SK-N-SH (cell line): ENCODE data around the gene CEP126. TPM values are rescaled to one million over a fixed set of nuclear protein-coding genes. Genes with fewer than 3 reads are reported as not detected.

Experiments
- CTCF ChIA-PET: fragments of 300-600, 350-600 bp; formaldehyde crosslinking; extraction: SDS; loops from one replicate; lab custom pipeline; 2021; lab: Yijun Ruan, JAX
- POLR2A ChIA-PET: fragments of 350-600 bp; sonication (Branson Sonifier 250); formaldehyde crosslinking; extraction: SDS; loops from one replicate; lab custom pipeline; 2020; ENCODE audit warnings: antibody characterized with exemption, inconsistent platforms; lab: Yijun Ruan, JAX
- DNase-seq: peaks from one replicate; pipeline ENCODE4 v3.0.0; 2012
- H2AFZ ChIP-seq: fragments of 200-600 bp; sonication (generic); 2 replicates; pipeline ENCODE4 v1.8.1; 2016; ENCODE audit warnings: antibody characterized with exemption, mild to moderate bottlenecking, low read depth
- H3F3A ChIP-seq: fragments of 200-600 bp; sonication (generic); replicated peaks from 2 replicates; pipeline ENCODE3; 2016; ENCODE audit warnings: antibody characterized with exemption, mild to moderate bottlenecking; ENCODE audit not compliant: insufficient read depth
- H3K27ac ChIP-seq, 2 experiments: fragments of 200-500 bp in 1 of 2; fragments of 200-600 bp in 1 of 2; sonication (Bioruptor generic) in 1 of 2; sonication (generic), shearing (Covaris generic) in 1 of 2; 2 replicates each; pipeline versions ENCODE4 v1.5.1 to v1.6.1; 2014 to 2016; ENCODE audit warnings: low read depth in 2 of 2, inconsistent platforms in 1 of 2, low read length in 1 of 2, mild to moderate bottlenecking in 1 of 2, mixed read lengths in 1 of 2
- H3K27me3 ChIP-seq: fragments of 200-600 bp; sonication (generic), shearing (Covaris generic); 2 replicates; pipeline ENCODE4 v1.6.1; 2016; ENCODE audit warnings: mixed run types; ENCODE audit not compliant: insufficient read depth
- H3K36me3 ChIP-seq, 2 experiments: fragments of 200-500 bp in 1 of 2; fragments of 200-600 bp in 1 of 2; sonication (Bioruptor generic) in 1 of 2; sonication (generic) in 1 of 2; replicated peaks in 1 of 2; 2 replicates each; pipeline versions ENCODE3 to v1.5.1; 2014 to 2016; ENCODE audit warnings: low read length in 1 of 2, mild to moderate bottlenecking in 1 of 2; ENCODE audit not compliant: insufficient read depth in 2 of 2, control insufficient read depth in 1 of 2
- H3K4me1 ChIP-seq, 2 experiments: fragments of 200-500 bp in 1 of 2; fragments of 200-600 bp in 1 of 2; sonication (Bioruptor generic) in 1 of 2; sonication (generic), shearing (Covaris generic) in 1 of 2; 2 replicates each; pipeline versions ENCODE4 v1.5.1 to v1.6.1; 2014 to 2016; ENCODE audit warnings: low read depth in 1 of 2, low read length in 1 of 2, mixed run types in 1 of 2; ENCODE audit not compliant: insufficient read depth in 2 of 2, control insufficient read depth in 1 of 2
- H3K4me2 ChIP-seq: fragments of 200-600 bp; sonication (generic), shearing (Covaris generic); 2 replicates; pipeline ENCODE4 v1.6.1; 2017; ENCODE audit warnings: mixed run types
- H3K4me3 ChIP-seq, 2 experiments: fragments of 200-500 bp in 1 of 2; fragments of 200-600 bp in 1 of 2; sonication (Bioruptor generic) in 1 of 2; sonication (generic), shearing (Covaris generic) in 1 of 2; 2 replicates each; pipeline versions ENCODE4 v1.5.1 to v1.8.1; 2014 to 2016; ENCODE audit warnings: low read depth in 2 of 2, inconsistent platforms in 1 of 2, low read length in 1 of 2, mild to moderate bottlenecking in 1 of 2, mixed read lengths in 1 of 2, moderate library complexity in 1 of 2
- H3K79me2 ChIP-seq: fragments of 200-600 bp; sonication (generic); 2 replicates; pipeline ENCODE4 v1.8.1; 2017; ENCODE audit warnings: mild to moderate bottlenecking; ENCODE audit not compliant: insufficient read depth
- H3K9ac ChIP-seq: fragments of 200-600 bp; sonication (generic); 2 replicates; pipeline ENCODE4 v1.6.1; 2017; ENCODE audit warnings: mixed run types
- H3K9me2 ChIP-seq: fragments of 200-600 bp; sonication (generic); 2 replicates; pipeline ENCODE4 v1.6.1; 2017; ENCODE audit warnings: mixed run types
- H3K9me3 ChIP-seq: fragments of 200-600 bp; sonication (generic); 2 replicates; pipeline ENCODE4 v1.6.1; 2017; ENCODE audit warnings: mixed run types, mild to moderate bottlenecking, moderate library complexity
- H4K20me1 ChIP-seq: fragments of 200-600 bp; sonication (generic); 2 replicates; pipeline ENCODE4 v1.6.1; 2017; ENCODE audit warnings: mild to moderate bottlenecking, mixed run types; ENCODE audit not compliant: insufficient read depth
- CHD2 ChIP-seq: fragments of 150-350 bp; IDR thresholded peaks from 2 replicates; pipeline ENCODE4 v1.6.1; 2018; ENCODE audit warnings: low read length; ENCODE audit not compliant: partially characterized antibody
- ELF1 ChIP-seq: IDR thresholded peaks from 2 replicates; pipeline ENCODE4 v1.4.0; 2012
- EP300 ChIP-seq, 2 experiments: IDR thresholded peaks; 2 replicates each; pipeline versions ENCODE4 v1.4.0 to v1.6.1; 2012; ENCODE audit warnings: borderline replicate concordance in 1 of 2, low read depth in 1 of 2, low read length in 1 of 2
- EZH2phosphoT487 ChIP-seq: fragments of 200-600 bp; sonication (generic); IDR thresholded peaks from 2 replicates; pipeline ENCODE4 v1.6.1; 2017; ENCODE audit warnings: low read depth, mixed run types, mild to moderate bottlenecking, antibody characterized with exemption, moderate library complexity, borderline replicate concordance
- FOXJ3 ChIP-seq: sonication (generic); formaldehyde crosslinking; IDR thresholded peaks from 2 replicates; pipeline ENCODE4 v1.5.1; 2020; ENCODE audit warnings: mild to moderate bottlenecking, missing genetic modification reagents
- FOXM1 ChIP-seq: IDR thresholded peaks from 2 replicates; pipeline ENCODE4 v1.4.0; 2012; ENCODE audit warnings: low read depth, mild to moderate bottlenecking
- GABPA ChIP-seq: IDR thresholded peaks from 2 replicates; pipeline ENCODE4 v1.4.0; 2012; ENCODE audit warnings: low read depth, mild to moderate bottlenecking
- GATA2 ChIP-seq: sonication (generic); formaldehyde crosslinking; IDR thresholded peaks from 2 replicates; pipeline ENCODE4 v1.5.0; 2020; ENCODE audit warnings: mild to moderate bottlenecking, missing genetic modification reagents
- JUND ChIP-seq: IDR thresholded peaks from 2 replicates; pipeline ENCODE4 v1.4.0; 2012
- MXI1 ChIP-seq: IDR thresholded peaks from 2 replicates; pipeline ENCODE4 v1.6.1; 2012; ENCODE audit warnings: mild to moderate bottlenecking, low read depth, low read length, improper control_type of control experiment
- NFIC ChIP-seq: IDR thresholded peaks from 2 replicates; pipeline ENCODE4 v1.4.0; 2012; ENCODE audit warnings: borderline replicate concordance
- POLR2AphosphoS5 ChIP-seq: IDR thresholded peaks from 2 replicates; pipeline ENCODE4 v1.6.1; 2012; ENCODE audit warnings: low read depth, low read length
- RAD21 ChIP-seq: IDR thresholded peaks from 2 replicates; pipeline ENCODE4 v1.6.1; 2012; ENCODE audit warnings: mild to moderate bottlenecking, low read length
- RCOR1 ChIP-seq: fragments of 150-350 bp; IDR thresholded peaks from 2 replicates; pipeline ENCODE4 v1.6.1; 2017; ENCODE audit warnings: antibody characterized with exemption, low read length
- RFX5 ChIP-seq: IDR thresholded peaks from 2 replicates; pipeline ENCODE4 v1.6.1; 2012; ENCODE audit warnings: mild to moderate bottlenecking, improper control_type of control experiment, low read length
- RXRA ChIP-seq: IDR thresholded peaks from 2 replicates; pipeline ENCODE4 v1.4.0; 2012; ENCODE audit warnings: low read depth, mild to moderate bottlenecking, borderline replicate concordance
- SIN3A ChIP-seq: IDR thresholded peaks from 2 replicates; pipeline ENCODE4 v1.6.1; 2012; ENCODE audit warnings: low read depth, mild to moderate bottlenecking, low read length, moderate library complexity, borderline replicate concordance
- SMC3 ChIP-seq: IDR thresholded peaks from 2 replicates; pipeline ENCODE4 v1.6.1; 2012; ENCODE audit warnings: low read depth, low read length, improper control_type of control experiment
- TAF1 ChIP-seq: IDR thresholded peaks from 2 replicates; pipeline ENCODE4 v1.6.1; 2012; ENCODE audit warnings: low read depth, mild to moderate bottlenecking, low read length, moderate library complexity, borderline replicate concordance
- TCF12 ChIP-seq: IDR thresholded peaks from 2 replicates; pipeline ENCODE4 v1.4.0; 2012
- TEAD4 ChIP-seq: IDR thresholded peaks from 2 replicates; pipeline ENCODE4 v1.4.0; 2012; ENCODE audit warnings: mild to moderate bottlenecking, borderline replicate concordance; ENCODE audit not compliant: insufficient read depth
- YY1 ChIP-seq: IDR thresholded peaks from 2 replicates; pipeline ENCODE4 v1.4.0; 2012; ENCODE audit warnings: low read depth, mild to moderate bottlenecking
- WGBS: methylation state at CpG from one replicate; pipeline ENCODE4 v1.1.6; 2017; ENCODE audit warnings: low lambda C conversion rate; 5-methylcytosine and 5-hydroxymethylcytosine counted together
- polyA plus RNA-seq, 3 experiments: library from polyadenylated mRNA; depleted of rRNA; stranded (reverse); fragments of >200 nt; gene quantifications; 2 replicates each; pipeline ENCODE4 v1.2.3, GENCODE V29; 2012
- TF ChIP-seq, protein P1 (sequence below): IDR thresholded peaks from 2 replicates; pipeline ENCODE4 v1.4.0; 2012; ENCODE audit warnings: low read depth, borderline replicate concordance
- TF ChIP-seq, protein P2 (sequence below): IDR thresholded peaks from 2 replicates; pipeline ENCODE4; 2012
- TF ChIP-seq, protein P3 (sequence below): fragments of 200-600 bp; sonication (generic); IDR thresholded peaks from 2 replicates; pipeline ENCODE4 v1.6.1; 2017; ENCODE audit warnings: antibody characterized with exemption, mild to moderate bottlenecking, moderate library complexity
- TF ChIP-seq, protein P4 (sequence below): IDR thresholded peaks from 2 replicates; pipeline ENCODE4 v1.4.0; 2012; ENCODE audit warnings: low read depth
- TF ChIP-seq, protein P5 (sequence below): fragments of 150-350 bp; IDR thresholded peaks from 2 replicates; pipeline ENCODE4 v1.6.1; 2017; ENCODE audit warnings: antibody characterized with exemption, low read length, low read depth, borderline replicate concordance
- TF ChIP-seq, protein P6 (sequence below): IDR thresholded peaks from 2 replicates; pipeline ENCODE4 v1.4.0; 2012; ENCODE audit warnings: low read depth, borderline replicate concordance
- TF ChIP-seq, protein P7 (sequence below): fragments of 150-350 bp; IDR thresholded peaks from 2 replicates; pipeline ENCODE4 v1.6.1; 2016; ENCODE audit warnings: mild to moderate bottlenecking, low read depth, low read length

CEP126 gene
- polyA plus RNA-seq, 1 of the 3 experiments (the other 2 are of a cell fraction): 1.4 TPM

DNA sequence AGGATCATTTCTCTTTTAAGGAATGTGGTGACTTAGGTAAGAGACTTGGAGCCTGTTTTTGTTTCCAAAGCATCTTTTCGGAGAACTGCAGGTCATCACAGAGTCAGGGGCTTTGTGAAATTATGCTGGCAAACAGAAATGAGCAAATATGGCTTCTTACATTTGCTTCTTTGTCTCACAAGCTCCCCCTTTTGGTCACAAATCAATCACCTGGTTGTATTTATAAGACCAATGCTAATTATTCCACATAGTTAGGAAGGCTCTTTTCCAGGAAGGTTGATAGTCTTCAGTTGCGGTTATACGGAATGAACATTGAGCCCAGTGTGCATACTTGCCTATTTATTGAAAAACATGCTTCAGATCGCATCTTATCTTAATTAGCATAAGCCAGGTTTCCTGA, 34.6 kb upstream of the CEP126 start:
- no peak overlapping the region for H3K4me3 ChIP-seq
- no peak overlapping the region for H3K4me2 ChIP-seq
- no peaks in the 10 kb centered on the region for H3K4me1 ChIP-seq
- no peaks in the 10 kb centered on the region for H3F3A ChIP-seq
- peak overlapping the region; percentile 63; the same call in 1 of the 2 replicates for H2AFZ ChIP-seq
- no peaks in the 10 kb centered on the region for H3K36me3 ChIP-seq
- H3K27ac ChIP-seq: no peak overlapping the region
- peak; percentile 8 for DNase-seq
- CTCF ChIA-PET: interaction anchor here (1.0 to 4.5 kb wide), 7 partner anchors 14 to 127 kb away, joined by 3 to 32 read pairs (median 4); no protein-coding TSS in a partner anchor
- no peaks in the 10 kb centered on the region for H3K79me2 ChIP-seq
- H3K27me3 ChIP-seq: no peaks in the 10 kb centered on the region
- H3K9me2 ChIP-seq: no peaks in the 10 kb centered on the region
- H3K9me3 ChIP-seq: no peaks in the 10 kb centered on the region
- H3K9ac ChIP-seq: no peak overlapping the region
- H4K20me1 ChIP-seq: no peaks in the 10 kb centered on the region
- whole genome bisulfite sequencing: 15% methylated on average over 4 of the region's 4 CpGs
- POLR2A ChIA-PET: no interaction called here
- no peak for TF ChIP-seq ELF1
- TF ChIP-seq, protein P1, sequence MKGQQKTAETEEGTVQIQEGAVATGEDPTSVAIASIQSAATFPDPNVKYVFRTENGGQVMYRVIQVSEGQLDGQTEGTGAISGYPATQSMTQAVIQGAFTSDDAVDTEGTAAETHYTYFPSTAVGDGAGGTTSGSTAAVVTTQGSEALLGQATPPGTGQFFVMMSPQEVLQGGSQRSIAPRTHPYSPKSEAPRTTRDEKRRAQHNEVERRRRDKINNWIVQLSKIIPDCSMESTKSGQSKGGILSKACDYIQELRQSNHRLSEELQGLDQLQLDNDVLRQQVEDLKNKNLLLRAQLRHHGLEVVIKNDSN: no peak
- no peak for TF ChIP-seq RCOR1
- no peak for TF ChIP-seq NFIC
- no peak for TF ChIP-seq FOXJ3 (CRISPR knock-in tag)
- TF ChIP-seq, protein P2, sequence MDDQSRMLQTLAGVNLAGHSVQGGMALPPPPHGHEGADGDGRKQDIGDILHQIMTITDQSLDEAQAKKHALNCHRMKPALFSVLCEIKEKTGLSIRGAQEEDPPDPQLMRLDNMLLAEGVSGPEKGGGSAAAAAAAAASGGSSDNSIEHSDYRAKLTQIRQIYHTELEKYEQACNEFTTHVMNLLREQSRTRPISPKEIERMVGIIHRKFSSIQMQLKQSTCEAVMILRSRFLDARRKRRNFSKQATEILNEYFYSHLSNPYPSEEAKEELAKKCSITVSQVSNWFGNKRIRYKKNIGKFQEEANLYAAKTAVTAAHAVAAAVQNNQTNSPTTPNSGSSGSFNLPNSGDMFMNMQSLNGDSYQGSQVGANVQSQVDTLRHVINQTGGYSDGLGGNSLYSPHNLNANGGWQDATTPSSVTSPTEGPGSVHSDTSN: no peak
- no peak for TF ChIP-seq RXRA
- TF ChIP-seq SMC3: 0 out of 2 replicates have a peak, but pooled peaks have one; percentile 18
- no peak for TF ChIP-seq EZH2phosphoT487
- no peak for TF ChIP-seq GATA2 (CRISPR knock-in tag)
- TF ChIP-seq EP300 (IDR thresholded peaks at IDR 0.05; ENCODE audit: borderline replicate concordance in 1 of 2, low read depth in 1 of 2, low read length in 1 of 2): no peak
- TF ChIP-seq SIN3A: no peak
- TF ChIP-seq TAF1: no peak
- no peak for TF ChIP-seq GABPA
- TF ChIP-seq JUND: no peak
- no peak for TF ChIP-seq POLR2AphosphoS5
- no peak for TF ChIP-seq CHD2
- TF ChIP-seq, protein P3, sequence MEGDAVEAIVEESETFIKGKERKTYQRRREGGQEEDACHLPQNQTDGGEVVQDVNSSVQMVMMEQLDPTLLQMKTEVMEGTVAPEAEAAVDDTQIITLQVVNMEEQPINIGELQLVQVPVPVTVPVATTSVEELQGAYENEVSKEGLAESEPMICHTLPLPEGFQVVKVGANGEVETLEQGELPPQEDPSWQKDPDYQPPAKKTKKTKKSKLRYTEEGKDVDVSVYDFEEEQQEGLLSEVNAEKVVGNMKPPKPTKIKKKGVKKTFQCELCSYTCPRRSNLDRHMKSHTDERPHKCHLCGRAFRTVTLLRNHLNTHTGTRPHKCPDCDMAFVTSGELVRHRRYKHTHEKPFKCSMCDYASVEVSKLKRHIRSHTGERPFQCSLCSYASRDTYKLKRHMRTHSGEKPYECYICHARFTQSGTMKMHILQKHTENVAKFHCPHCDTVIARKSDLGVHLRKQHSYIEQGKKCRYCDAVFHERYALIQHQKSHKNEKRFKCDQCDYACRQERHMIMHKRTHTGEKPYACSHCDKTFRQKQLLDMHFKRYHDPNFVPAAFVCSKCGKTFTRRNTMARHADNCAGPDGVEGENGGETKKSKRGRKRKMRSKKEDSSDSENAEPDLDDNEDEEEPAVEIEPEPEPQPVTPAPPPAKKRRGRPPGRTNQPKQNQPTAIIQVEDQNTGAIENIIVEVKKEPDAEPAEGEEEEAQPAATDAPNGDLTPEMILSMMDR: peak; percentile 67
- TF ChIP-seq YY1: peak; percentile 74; the same call in 1 of the 2 replicates
- TF ChIP-seq, protein P4, sequence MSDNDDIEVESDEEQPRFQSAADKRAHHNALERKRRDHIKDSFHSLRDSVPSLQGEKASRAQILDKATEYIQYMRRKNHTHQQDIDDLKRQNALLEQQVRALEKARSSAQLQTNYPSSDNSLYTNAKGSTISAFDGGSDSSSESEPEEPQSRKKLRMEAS: no peak
- TF ChIP-seq, protein P5, sequence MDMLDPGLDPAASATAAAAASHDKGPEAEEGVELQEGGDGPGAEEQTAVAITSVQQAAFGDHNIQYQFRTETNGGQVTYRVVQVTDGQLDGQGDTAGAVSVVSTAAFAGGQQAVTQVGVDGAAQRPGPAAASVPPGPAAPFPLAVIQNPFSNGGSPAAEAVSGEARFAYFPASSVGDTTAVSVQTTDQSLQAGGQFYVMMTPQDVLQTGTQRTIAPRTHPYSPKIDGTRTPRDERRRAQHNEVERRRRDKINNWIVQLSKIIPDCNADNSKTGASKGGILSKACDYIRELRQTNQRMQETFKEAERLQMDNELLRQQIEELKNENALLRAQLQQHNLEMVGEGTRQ: no peak
- TF ChIP-seq, protein P6, sequence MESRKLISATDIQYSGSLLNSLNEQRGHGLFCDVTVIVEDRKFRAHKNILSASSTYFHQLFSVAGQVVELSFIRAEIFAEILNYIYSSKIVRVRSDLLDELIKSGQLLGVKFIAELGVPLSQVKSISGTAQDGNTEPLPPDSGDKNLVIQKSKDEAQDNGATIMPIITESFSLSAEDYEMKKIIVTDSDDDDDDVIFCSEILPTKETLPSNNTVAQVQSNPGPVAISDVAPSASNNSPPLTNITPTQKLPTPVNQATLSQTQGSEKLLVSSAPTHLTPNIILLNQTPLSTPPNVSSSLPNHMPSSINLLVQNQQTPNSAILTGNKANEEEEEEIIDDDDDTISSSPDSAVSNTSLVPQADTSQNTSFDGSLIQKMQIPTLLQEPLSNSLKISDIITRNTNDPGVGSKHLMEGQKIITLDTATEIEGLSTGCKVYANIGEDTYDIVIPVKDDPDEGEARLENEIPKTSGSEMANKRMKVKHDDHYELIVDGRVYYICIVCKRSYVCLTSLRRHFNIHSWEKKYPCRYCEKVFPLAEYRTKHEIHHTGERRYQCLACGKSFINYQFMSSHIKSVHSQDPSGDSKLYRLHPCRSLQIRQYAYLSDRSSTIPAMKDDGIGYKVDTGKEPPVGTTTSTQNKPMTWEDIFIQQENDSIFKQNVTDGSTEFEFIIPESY: no peak
- peak; percentile 28 for TF ChIP-seq RAD21
- no peak for TF ChIP-seq TCF12
- TF ChIP-seq FOXM1: no peak
- TF ChIP-seq MXI1: no peak
- TF ChIP-seq RFX5: no peak
- TF ChIP-seq TEAD4: no peak
- TF ChIP-seq, protein P7, sequence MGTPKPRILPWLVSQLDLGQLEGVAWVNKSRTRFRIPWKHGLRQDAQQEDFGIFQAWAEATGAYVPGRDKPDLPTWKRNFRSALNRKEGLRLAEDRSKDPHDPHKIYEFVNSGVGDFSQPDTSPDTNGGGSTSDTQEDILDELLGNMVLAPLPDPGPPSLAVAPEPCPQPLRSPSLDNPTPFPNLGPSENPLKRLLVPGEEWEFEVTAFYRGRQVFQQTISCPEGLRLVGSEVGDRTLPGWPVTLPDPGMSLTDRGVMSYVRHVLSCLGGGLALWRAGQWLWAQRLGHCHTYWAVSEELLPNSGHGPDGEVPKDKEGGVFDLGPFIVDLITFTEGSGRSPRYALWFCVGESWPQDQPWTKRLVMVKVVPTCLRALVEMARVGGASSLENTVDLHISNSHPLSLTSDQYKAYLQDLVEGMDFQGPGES: no peak
